Right cardiac atrium (tissue), 5 donors: ENCODE measurements around the gene ADAD1. TPM values are rescaled to one million over a fixed set of nuclear protein-coding genes. Genes with fewer than 3 reads are reported as not detected.

Experiments used
- ATAC-seq, 2 donors: fragments of 200-7000 bp; cut with Tn5 transposase; one replicate each; pipeline versions ENCODE4 v1.8.0 to v1.9.1; 2020; ENCODE audit warnings: moderate library complexity in 2 of 2, mild to moderate bottlenecking in 1 of 2
- DNase-seq, 3 donors: peaks; one replicate each; pipeline ENCODE4 v3.0.0-alpha.2; 2020
- H3K27ac ChIP-seq: one replicate; pipeline ENCODE4 v1.5.1; 2013; ENCODE audit warnings: mild to moderate bottlenecking, low read length, control low read depth, moderate library complexity
- H3K27me3 ChIP-seq: one replicate; pipeline ENCODE4 v1.6.1; 2013; ENCODE audit not compliant: control insufficient read depth, insufficient read depth
- H3K4me1 ChIP-seq: one replicate; pipeline ENCODE4 v1.6.1; 2013; ENCODE audit warnings: low read length; ENCODE audit not compliant: control insufficient read depth, insufficient read depth
- H3K4me3 ChIP-seq: one replicate; pipeline ENCODE4 v1.5.1; 2013; ENCODE audit warnings: low read length, control low read depth
- H3K9me3 ChIP-seq: one replicate; pipeline ENCODE4 v1.6.1; 2013; ENCODE audit warnings: low read length; ENCODE audit not compliant: control insufficient read depth
- WGBS: extraction: QIAGEN DNeasy Blood & Tissue Kit; methylation state at CpG from one replicate; pipeline ENCODE4 v1.1.7; 2013; 5-methylcytosine and 5-hydroxymethylcytosine counted together
- intact Hi-C, 4 donors: fragments of 100-400 bp; cut with DNase I; formaldehyde crosslinking; loops; one replicate each; pipeline versions ENCODE4 v1.11.0 to v1.14.0; 2022 to 2023
- polyA plus RNA-seq: library from polyadenylated mRNA; stranded (reverse); fragments of 200-250 nt; gene quantifications from one replicate; pipeline ENCODE4 v1.2.3, GENCODE V29; 2013
- total RNA-seq, 4 donors: library from RNA; stranded (reverse); fragmentation: NEBNext Ultra II Directional; extraction: Animal tissue kit (Norgen Biotek cat#: 25700); gene quantifications; one replicate each; pipeline ENCODE4 v1.2.1, GENCODE V29; 2021
- donor health status: healthy with polysubstance abuse.
- donor health status: DM: no; HTN: yes; CAD: no.
- donor health status: DM: no; HTN: no; CAD: no.
- donor health status: DM: no; HTN: yes; CAD: no; lungs with severe emphysema.
- donor health status: DM: yes; HTN: yes; CAD: no.

The ADAD1 gene
- total and polyA plus RNA-seq, 5 donors, result not detected

- H3K4me3 ChIP-seq, result no peak within 1 kb of the TSS
- no peak for DNase-seq
- intact Hi-C loops, result no loop called here
- no peaks in the 10 kb centered on the region for H3K4me1 ChIP-seq
- no peaks in the 10 kb centered on the region for H3K27me3 ChIP-seq
- H3K27ac ChIP-seq, result no peak within 1 kb of the TSS
- 80% methylated on average over 2 of the region's 2 CpGs for WGBS
- ATAC-seq, result no peak
- H3K9me3 ChIP-seq, result no peaks in the 10 kb centered on the region
Observed at GRCh38 chr4:122456231-122457116, 77.7 kb downstream of the ADAD1 start, which contains the start of gene IL2. IL2 (minus strand) TSS chr4:122456725; CDS start chr4:122456440, 285 bp downstream.

GRCh38 chr4:122458625-122459024, 79.8 kb downstream of the ADAD1 start:
- Histone ChIP-seq H3K4me1 (no peaks in the 10 kb centered on the region), H3K9me3 (no peaks in the 10 kb centered on the region), H3K4me3 (peak overlapping the region; percentile 28), H3K27me3 (no peaks in the 10 kb centered on the region), H3K27ac (no peak overlapping the region)
- intact Hi-C loops, result no loop called here
- ATAC-seq, result no peak
- no peak for DNase-seq
- WGBS, result 46% methylated on average over 5 of the region's 5 CpGs

DNA sequence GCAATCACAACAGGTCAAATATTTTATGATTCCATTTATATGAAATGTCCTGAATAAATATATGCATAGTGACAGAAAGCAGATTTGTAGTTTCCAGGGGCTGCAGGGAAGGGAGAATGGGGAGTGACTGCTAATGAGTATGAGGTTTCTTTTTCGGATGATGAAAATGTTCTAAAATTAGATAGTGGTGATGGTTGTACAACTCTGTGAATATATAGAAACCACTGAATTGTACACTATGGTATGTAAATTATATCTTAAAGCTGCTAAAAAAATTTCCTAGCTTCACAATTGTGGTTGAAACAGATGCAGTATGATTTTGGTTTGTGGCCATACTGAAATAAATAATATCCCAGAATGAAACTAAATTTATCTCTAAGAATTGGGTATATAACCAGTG, 90.6 kb downstream of the ADAD1 start:
- no peak for ATAC-seq
- H3K4me3 ChIP-seq, result no peak overlapping the region

DNA sequence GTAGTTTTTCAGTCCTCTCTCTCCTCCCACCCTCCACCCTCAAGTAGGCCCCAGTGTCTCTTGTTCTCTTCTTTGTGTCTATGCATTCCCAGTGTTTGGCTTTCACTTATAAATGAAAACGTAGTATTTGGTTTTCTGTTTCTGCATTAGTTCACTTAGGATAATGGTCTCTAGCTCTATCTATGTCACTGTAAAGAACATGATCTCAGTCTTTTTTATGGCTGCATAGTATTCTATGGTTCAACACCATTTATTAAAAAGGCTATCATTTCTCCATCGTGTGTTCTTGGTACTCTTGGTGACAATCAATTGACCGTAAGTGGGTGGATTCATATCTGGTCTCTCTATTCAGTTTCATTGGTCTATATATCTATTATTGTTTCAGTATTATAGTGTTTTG, 96.4 kb downstream of the ADAD1 start:
- no peak overlapping the region for H3K4me3 ChIP-seq
- no peaks in the 10 kb centered on the region for H3K9me3 ChIP-seq
- ATAC-seq, result no peak
- no peak for DNase-seq
- 79% methylated on average over 3 of the region's 3 CpGs for WGBS
- H3K4me1 ChIP-seq, result no peaks in the 10 kb centered on the region
- no peak overlapping the region for H3K27ac ChIP-seq
- intact Hi-C loops, result no loop called here
- no peaks in the 10 kb centered on the region for H3K27me3 ChIP-seq

More for the DNA sequence above, 90.6 kb downstream of the ADAD1 start:
- intact Hi-C loops, result no loop called here
- Histone ChIP-seq H3K27ac (no peak overlapping the region), H3K27me3 (no peaks in the 10 kb centered on the region), H3K9me3 (no peaks in the 10 kb centered on the region), H3K4me1 (no peaks in the 10 kb centered on the region)
- WGBS, result 89% methylated on average over 1 of the region's 1 CpG
- DNase-seq, result no peak

DNA sequence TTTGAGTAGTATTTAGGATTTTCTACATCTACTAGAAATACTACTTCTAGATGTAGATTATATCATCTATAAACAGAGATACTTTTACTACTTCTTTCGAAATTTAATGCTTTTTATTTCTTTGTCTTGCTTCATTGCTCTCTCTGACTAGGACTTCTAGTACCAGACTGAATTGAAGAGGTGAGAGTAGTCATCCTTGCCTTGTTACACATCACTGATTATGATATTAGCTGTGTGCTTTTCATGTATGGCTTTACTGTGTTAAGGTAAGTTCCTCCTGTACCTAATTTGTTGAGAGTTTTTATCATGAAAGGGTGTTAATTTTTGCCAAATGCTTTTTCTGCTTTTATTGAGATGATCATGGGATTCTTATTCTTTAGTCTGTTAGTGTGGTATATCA, 97.3 kb downstream of the ADAD1 start:
- no peaks in the 10 kb centered on the region for H3K4me1 ChIP-seq
- no peak overlapping the region for H3K27ac ChIP-seq
- no peak for ATAC-seq
- WGBS, result 62% methylated on average over 1 of the region's 1 CpG
- no peak overlapping the region for H3K4me3 ChIP-seq
- no peak for DNase-seq
- intact Hi-C loops, result no loop called here
- H3K9me3 ChIP-seq, result no peaks in the 10 kb centered on the region
- H3K27me3 ChIP-seq, result no peaks in the 10 kb centered on the region

GRCh38 chr4:122476745-122477144, 97.9 kb downstream of the ADAD1 start:
- ATAC-seq, result no peak
- H3K27me3 ChIP-seq, result no peaks in the 10 kb centered on the region
- intact Hi-C loops, result no loop called here
- no peak overlapping the region for H3K4me3 ChIP-seq
- H3K4me1 ChIP-seq, result no peaks in the 10 kb centered on the region
- WGBS, result 92% methylated on average over 1 of the region's 1 CpG
- no peak overlapping the region for H3K27ac ChIP-seq
- H3K9me3 ChIP-seq, result no peaks in the 10 kb centered on the region
- no peak for DNase-seq

Other genes with a start within 250 kb of the ADAD1 start
- 10 to 100 TPM; 37.6 to 55.2 (median 42.6) TPM for gene BLTP1, start 226.7 kb upstream of the ADAD1 start, total RNA-seq
- 14.6 TPM for gene BLTP1, start 226.7 kb upstream of the ADAD1 start, polyA plus RNA-seq
- not detected for gene IL2, start 77.7 kb downstream of the ADAD1 start, total RNA-seq
- gene IL2, start 77.7 kb downstream of the ADAD1 start, polyA plus RNA-seq, result not detected
- gene IL21, start 242.1 kb downstream of the ADAD1 start, total RNA-seq, result not detected
- gene IL21, start 242.1 kb downstream of the ADAD1 start, polyA plus RNA-seq, result not detected